Tongue (tissue), 2 donors: ENCODE data around the gene GPC1. TPM values are rescaled to one million over a fixed set of nuclear protein-coding genes. Genes with fewer than 3 reads are reported as not detected.

Experiments used
- DNase-seq: peaks from one replicate; pipeline ENCODE4 v3.0.0-alpha.2; 2015
- total RNA-seq: library from RNA; depleted of rRNA; stranded (reverse); fragments of >200 nt; gene quantifications from one replicate; pipeline ENCODE4 v1.2.3, GENCODE V29; 2014

GPC1 gene
- total RNA-seq, 1 donor from 2014 or later = 133 TPM

DNA sequence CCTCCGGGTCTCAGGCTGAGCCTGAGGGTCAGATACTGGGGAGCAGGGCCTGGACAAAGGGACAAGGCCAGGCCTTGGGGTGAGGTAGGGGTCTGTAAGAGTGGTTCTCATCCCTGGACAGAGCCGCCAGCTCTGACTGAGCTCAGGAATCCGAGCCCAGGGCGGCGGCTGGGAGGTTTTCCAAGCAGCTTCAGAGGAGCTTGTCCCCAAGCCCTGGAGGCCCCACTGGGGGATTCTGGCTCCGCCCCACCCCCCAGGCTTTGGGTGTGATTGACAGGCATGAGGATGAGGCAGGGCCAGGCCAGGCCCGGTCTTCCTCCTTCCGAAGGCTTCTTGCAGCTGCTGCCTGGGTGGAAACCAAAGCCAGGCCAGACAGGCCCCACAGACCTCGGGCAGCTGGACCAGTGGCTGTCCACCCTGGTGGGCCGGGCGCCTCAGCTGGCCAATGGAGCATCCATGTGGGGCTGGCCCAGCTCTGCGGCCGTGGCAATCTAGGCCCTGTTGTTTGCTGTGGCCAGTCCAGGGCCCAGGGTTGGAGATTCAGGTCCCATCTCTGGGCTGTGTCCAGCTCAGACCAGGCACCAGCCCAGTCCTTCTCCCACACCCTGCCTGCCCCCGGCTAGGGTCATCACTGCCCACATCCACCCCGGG lies 23.1 kb upstream of the GPC1 start:
- peak; percentile 76 for DNase-seq

DNA sequence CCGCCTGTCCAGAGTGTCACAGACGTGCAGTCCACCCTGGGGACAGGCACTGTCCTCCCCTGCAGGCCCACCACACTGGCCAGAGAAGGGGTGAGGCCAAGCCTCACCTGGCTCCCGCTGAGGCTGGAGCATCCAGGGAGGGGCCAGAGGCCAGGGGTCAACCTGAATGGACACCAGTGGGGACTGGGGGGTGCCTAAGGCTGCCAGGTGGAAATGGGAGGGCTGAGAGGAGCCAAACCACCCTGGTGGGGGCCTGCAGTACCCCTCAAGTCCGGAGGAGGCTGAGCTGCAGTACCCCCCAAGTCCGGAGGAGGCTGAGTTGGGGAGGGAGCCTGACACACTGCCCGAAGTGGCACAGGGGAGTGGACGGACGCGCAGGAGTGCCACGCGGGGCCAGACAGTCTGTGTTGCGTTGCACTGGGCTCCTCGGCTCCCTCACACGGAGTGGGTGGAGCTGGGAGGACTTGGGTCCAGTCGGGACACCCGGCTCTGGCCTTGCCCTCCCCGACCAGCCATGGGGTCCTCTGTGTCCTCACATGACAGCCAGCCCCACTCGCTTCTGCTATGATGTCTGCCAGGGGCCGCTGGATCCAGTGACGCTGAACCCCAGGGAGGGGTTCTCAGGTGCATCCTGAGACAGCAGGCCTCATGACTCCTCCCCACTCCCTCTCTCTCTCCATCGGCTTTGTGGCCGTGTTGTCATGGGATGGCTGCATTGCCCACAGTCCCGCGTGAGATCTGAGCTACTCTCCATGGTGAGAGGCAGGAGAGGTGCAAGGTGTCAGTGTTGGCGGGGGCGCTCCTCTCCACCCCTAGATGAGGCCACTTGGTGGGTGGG lies 22.3 kb upstream of the GPC1 start:
- DNase-seq = no peak

DNA sequence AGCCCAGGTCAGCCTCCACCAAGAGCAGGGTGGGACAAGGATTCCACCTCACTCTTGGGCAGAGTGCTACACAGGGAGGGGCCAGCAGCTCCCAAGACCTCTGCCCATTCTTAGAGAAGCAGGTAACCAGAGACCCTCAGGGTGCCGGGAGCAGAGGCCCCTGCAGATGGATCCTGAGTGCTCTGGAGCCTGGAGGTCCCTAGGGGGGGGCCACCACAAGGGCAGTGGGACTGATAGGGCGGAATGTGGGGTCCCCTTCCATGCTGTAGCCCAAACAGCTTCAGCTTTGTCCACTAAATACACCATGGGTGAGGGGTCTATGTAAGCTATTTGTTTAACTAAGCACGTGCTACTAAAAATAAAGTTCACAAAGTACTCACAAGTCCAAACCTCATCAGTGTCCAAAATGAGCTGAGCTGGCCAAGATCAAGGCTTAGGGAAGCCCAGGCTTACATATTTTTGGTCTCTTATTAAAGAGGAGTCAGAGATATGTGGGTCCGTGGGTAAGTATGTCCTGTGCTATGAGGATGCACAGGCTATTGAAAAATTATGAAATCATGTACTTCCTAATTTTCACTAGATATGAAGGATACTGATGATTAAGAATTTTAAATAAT lies 21.5 kb upstream of the GPC1 start:
- no peak for DNase-seq

DNA sequence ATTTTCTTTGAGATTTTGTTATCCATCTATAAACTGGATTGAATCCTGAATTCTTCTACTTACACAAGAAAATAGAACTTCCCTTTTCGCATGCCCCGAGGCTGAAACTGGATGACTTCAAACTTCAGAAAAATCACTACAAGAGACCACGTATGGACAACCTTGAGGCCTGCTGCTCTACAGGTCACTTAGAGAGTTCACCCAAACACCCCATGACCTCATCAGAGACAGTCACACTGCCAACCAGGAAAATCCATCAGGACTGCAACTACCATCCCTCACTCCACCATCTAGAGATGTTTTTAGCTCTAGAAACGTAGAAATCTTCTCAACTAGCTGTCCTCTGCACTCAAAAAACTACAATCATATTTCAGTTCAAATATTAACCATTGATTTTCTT lies 18.6 kb upstream of the GPC1 start:
- no peak for DNase-seq

DNA sequence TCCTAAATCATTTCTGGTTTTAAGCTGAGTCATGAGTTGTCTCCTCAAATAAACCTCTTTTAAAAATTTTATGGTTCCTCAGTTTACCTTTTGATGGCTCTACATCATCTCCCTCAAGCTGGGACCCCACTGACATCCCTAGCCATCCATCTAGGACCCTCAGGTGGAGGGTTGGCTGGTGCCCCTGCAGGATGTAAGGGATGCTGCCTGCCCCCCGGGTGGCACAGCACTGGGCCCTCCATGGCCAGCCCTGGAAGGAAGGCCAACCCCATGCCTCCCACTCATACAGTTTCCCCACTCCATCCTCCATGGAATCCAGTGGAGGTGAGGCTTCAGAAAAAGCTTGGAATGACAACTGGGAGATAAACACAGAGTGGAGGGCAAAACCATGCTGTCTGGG lies 17.2 kb upstream of the GPC1 start:
- no peak for DNase-seq

DNA sequence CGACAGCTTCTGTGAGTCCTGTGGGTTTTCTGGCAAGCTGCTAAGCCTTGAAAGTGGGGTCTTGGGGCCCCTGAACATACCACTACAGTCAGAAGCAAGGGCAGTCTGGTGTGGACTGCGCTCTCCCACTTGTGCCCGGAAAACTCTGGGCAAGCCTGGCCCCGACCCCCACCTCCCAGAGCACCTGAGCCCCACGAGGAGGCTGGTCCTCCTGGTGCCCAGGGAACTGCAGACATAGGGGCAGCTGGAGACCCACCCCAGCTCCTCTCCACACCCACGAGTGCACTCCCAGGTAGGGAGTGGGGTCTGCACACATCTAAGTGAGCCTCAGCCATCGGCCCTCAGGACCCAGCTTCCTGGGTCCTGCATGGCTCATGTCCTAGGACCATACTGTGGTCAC lies 16.2 kb upstream of the GPC1 start:
- no peak for DNase-seq

DNA sequence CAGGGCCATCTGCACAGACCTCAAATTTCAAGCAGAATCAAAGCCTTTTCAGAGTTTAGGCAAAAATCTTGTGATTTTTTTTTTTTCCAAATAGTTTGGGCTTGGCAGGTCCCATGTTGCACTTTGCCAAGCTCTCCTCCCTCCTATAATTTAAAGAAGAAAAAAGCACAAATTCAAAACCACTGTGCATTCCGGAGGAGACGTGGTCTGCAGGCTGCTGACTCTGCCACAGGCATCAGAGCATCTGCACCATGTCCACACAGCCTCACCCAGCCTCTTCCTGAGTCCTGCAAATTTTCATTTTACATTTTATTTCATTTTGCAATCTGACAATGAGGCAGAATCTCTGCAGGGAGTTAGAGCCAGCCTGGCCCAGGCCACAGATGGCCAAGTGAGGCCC lies 15.7 kb upstream of the GPC1 start:
- DNase-seq = no peak

DNA sequence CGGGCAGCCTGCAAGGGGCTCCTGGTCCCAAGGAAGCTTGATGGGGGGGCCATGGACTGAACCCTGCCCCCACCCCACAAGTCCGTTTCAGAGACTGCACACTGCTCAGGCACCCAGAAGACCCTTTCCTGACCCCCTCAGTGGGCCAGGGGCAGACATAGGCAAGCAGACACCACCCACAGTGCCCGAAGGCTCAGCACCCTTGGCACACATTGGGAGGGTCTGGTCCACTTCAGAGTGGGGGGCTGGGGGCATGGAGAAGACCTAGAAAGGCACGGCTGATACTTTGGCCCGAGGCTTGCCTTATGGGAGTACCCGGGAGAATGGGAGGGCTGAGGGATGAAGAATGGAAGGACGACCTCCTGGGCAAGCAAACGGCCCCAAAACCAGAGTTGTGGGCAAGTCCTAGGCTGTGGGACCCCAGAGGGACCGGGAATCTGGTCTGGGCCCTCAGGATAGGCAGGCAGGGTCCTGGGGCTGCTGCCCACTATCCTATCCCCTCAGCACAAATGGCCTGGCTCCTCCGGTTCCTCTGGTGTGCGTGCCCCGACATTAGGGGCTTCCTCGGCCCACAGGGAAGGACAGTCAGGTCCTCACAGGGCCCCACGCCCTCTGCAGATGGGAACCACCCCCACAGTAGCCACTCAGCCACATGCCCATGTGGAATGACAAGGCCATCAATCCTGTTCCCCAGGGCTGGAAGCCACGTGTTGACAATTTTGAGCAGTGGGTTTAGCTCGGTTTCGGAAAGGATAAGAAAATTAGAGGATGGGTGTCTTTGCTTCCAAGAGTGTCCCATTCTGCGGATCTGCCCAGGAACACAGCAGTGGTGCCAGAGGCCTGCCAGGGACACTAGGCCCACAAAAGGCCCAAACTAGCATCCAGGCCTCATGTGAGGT lies 15.0 kb upstream of the GPC1 start:
- DNase-seq = no peak

DNA sequence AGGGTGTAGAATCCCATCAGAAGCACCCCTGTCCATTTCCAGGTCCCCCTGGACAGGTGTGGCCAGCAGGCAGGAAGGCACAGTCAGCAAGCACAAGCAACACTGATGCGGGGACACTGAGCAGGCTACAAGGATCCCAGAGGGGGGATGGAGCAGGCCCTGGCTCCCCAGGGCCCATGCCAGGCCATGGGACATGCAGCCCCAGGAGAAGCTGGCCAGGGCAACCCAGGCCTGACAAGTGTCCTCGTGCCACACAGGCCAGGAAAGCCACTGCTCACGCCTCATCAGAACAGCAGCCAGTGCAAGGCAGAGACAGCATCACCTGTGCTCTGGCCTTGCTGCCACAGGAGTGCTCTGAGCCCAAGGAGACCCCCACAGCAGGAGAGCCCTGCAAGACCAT lies 14.1 kb upstream of the GPC1 start:
- no peak for DNase-seq

DNA sequence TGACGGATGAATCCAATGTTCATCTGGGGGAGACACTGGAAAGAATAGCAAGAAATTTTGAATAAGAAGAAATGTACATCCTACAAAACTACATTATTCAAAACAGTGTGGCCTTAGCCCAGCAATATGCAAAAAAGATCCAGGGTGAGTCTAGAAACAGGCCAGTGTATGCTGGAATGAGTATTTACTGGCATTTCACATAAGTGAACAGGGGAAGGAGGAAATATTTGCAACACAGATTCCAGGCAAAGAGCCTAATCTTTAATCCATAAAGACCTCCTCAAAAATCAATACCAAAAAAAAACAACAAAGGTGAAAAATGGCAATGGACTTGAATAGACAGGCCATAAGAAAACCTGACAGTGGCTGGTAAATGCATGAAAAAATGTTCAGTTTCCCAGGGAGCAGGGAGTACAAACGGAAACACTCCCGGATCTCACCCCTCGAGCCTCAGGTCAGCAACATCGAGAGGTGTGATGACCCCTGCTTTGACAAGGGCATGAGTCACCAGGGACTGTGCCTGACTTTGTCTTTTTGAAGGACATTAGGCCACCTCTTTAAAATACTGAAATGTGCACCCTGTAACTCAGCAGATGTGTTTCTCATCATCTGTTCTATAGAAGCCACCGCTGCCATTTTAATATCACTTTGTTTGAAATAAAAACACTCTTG lies 12.7 kb upstream of the GPC1 start:
- DNase-seq = no peak

DNA sequence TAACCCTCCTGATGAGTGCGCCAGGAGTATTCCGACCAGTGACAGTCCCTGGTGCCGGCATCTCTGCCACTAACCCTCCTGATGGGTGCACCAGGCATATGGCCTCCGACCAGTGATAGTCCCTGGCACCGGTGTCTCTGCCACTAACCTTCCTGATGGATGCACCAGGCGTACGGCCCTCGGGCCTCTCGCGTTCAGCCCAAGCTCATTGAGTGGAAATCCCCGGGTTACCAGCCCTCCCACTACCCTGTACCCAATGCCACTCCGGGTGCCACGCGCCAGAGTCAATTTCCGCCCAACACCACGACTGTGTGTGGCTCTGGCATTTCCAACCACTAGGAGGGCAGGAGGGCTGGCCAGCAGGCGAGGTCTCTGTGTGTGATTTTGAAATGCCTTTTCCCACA lies 11.7 kb upstream of the GPC1 start:
- no peak for DNase-seq

DNA sequence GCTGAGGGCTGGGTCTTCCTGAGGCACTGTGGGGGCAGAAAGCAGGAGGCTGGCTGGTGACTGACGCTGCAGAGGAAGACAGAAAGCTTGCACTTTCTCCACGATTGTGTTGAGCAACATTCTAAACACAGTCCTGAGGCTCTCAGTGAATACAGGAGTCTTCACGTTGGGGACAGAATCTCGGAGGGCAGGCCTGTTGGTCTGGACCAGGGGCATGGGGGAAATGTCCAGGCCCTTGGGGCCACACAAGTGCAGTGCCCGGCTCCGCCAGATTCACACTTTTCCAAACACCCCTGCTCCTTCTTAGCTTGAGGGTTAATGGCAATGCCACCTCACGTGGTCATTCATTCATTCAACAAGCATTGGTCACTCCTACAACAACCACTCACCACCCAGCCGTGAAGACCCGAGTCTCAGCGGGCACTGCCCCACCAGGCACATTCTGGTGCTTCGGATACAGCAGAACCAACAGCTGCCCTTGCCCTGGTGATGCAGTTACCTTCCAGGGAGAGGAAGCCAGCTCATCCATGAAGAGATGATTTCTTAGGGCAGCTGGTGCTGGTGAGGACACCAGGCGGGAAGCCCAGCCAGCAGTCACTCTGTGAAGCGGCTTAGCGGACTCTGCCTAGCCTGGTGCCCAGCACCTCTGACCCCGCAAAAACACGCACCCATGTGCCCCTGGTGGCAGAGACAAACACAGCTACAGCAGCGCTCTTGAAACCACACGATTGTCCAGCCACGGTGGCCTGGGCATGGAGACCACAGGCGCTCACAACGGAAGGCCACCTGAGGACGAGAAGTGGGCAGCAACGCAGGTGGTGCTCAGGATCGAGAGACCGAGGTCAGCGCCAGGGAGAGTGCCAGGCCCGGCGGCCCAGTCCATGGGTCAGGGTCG lies 10.9 kb upstream of the GPC1 start:
- DNase-seq = no peak

DNA sequence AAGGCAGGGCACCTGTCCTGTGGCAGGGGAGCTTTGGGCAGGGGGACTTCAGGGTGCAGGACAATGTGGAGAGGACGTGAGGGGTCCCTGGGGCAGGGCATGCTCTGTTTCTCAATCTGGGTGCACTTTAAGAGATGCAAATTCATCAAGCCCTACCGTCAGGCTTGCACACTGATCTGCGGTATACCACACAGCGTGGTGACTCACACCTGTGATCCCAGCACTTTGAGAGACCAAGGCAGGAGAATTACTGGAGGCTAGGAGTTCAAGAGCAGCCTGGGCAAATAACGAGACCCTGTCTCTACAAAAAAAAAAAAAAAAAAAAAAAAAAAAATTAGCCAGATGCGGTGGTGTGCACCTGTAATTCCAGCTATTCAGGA lies 10.2 kb upstream of the GPC1 start:
- DNase-seq = no peak

DNA sequence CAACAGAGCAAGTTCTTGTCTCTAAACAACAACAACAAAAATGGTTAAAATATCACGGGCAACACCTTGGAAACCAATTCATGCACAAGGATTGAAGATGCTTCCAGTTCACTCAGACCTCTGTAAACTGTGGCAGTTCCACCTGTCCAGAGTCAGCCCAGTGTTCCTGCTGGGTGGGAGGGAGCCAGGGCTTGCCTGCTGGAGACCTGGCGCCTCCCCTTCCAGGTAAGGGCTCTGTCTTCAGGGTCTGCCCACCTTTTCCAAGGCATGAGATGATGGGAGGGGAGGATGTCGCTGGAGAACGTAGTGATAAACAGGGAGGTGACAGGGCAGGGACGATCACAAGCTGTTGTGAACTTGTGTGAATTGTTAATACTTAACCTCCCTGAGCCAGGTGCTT lies 9.8 kb upstream of the GPC1 start:
- no peak for DNase-seq

DNA sequence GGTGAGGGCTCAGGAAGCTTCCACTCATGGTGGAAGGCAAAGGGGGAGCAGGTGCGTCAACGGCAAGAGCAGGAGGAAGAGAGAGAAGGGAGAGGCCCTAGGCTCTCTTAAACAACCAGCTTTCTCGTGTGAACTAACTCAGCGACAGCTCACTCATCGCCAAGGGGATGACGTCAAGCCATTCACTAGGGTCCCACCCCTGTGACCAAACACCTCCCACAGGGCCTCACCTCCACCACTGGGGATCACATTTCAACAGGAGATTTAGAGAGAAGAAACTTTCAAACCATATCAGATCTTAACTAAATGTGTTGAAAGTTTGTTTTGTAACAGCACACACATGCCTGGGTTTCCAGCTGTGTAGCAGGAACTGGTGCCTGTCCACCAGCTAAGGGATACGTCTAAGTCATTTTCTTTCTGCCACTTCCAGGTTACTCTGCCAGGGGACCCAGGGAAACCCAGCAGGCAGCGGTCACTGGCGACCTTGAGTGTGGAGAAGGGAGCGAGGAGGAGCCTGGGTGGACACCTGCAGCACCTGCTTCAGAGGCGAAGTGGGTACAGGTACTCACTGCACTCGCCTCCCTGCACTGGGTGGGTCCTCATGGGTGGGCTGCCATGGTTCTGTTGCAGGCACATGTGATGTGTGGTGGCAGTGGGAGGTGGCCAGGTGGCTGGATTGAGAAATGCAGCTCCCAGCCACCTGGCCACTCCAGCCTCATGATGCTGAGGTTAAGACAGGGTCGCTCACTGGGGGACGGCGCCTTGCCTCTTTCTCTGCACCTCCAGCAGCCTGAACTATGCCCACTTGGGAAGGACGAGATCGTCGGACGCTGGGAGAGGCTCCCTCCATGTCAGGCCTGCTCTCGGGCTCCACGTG lies 8.4 kb upstream of the GPC1 start:
- peak; percentile 66 for DNase-seq

DNA sequence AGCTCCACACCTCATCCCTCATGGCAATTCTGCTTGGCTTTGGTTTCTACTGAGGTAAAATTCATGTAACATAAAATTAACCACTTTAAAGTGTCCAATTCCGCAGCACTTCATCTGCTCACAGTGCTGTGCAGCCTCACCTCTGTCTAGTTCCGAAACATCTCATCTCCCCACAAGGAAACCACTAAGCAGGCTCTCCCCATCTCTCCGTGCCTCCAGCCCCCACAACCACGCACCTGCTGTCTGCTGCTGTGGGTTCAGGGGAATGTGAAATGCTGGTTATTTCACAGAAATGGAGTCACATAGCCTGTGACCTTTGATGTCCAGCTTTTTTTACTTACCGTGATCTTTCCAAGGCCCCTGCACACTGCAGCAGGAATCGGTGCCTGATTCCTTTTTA lies 7.7 kb upstream of the GPC1 start:
- no peak for DNase-seq

DNA sequence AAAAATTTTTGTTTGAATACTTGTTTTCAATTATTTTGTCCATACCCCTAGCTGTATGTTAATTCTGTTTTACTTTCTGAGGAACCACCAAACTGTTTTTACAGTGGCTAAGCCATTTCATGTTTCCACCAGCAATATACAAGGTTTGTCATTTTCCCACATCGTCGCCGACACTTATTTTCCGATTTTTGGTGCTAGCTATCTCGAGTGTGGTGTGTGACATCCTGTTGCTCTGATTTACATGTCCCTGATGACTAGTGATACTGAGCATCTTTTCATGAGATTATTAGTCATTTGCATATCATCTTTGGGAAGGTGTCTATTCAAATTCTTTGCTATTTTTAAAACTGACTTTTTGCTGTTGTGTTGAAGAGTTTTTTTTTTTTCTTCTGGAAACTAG lies 7.2 kb upstream of the GPC1 start:
- DNase-seq = no peak

DNA sequence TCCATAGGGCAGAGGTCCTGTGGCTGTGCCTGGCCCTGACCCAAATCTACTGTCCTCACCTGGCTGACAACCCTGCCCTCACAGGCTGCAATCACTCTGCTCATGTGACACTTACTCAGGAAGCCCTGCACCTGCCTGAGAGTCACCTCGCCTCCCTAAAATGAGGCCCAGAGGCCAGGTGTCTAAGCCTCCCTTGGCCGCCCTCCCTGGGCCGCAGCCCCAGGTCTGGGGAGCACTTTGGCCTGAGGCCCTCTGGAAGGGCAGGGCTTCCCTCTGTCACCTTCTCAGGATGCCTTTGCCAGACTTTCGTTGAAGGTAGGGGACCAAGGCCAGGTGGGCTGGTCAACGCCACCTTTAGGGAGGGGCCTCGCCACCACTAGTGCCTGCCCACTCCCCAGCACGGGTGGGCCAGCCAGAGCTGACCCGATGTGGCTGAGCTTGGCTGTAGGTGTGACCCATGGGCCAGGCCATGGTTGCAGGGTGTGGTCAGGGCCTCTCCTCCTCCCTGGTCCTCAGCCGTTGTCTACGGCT lies 6.1 kb upstream of the GPC1 start:
- no peak for DNase-seq

DNA sequence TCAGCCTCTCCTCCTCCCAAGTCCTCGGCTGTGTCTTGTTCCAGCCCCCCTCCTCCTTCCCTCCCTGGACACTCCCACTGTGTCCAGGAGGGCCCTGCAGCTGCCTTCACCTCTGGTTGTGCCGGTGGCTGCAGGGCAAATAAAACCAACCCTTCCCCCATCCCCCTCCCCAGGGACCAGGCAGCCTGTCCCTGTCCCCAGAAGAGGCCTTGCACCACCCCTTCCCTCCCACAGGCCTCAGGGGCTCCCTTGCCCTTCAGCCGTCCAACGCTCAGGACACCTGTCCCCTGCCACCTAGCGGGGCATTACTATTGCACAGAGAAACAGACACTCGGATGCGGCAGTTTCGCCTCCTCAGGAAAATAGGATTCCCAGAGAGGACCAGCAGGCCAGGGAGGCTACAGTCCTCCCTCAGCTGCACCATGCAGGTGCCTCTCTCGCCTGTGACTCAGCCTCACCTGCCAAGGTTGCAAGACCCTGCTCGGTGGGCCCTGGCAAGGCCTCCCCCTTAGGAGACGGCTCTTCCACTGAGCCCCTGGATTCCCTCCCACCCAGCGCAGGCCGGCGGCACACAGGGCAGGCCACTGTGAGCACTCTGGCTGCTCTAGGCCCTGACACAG lies 5.5 kb upstream of the GPC1 start:
- DNase-seq = no peak
